GM23338 (cell line): Measurements from ENCODE around the gene FHL2.

Experiments used
- CREB1 ChIP-seq: fragments of 250-450 bp; sonication (Bioruptor Pico); IDR thresholded peaks from 2 replicates; pipeline ENCODE4 v1.5.0; 2020; ENCODE audit warnings: low read depth, mild to moderate bottlenecking, moderate library complexity
- CTCF ChIP-seq, 2 experiments: fragments of 200-600 bp in 1 of 2; sonication (generic) in 1 of 2; conservative IDR thresholded peaks; 2 replicates each; pipeline versions ENCODE4 v1.5.1 to v1.6.1; 2016 to 2017; ENCODE audit warnings: antibody characterized with exemption in 2 of 2, low read depth in 2 of 2, mild to moderate bottlenecking in 2 of 2, moderate library complexity in 1 of 2
- EZH2 ChIP-seq: fragments of 200-600 bp; sonication (generic); IDR thresholded peaks from one replicate; pipeline ENCODE4 v1.8.0; 2017; ENCODE audit warnings: antibody characterized with exemption, mild to moderate bottlenecking, low read depth; ENCODE audit not compliant: unreplicated experiment
- EZH2phosphoT487 ChIP-seq: fragments of 200-600 bp; sonication (generic); IDR thresholded peaks from one replicate; pipeline ENCODE4 v1.8.1; 2018; ENCODE audit warnings: antibody characterized with exemption; ENCODE audit not compliant: unreplicated experiment
- JUNB ChIP-seq: IDR thresholded peaks from one replicate; pipeline ENCODE4 v1.6.1; 2016; ENCODE audit warnings: antibody characterized with exemption; ENCODE audit not compliant: unreplicated experiment
- NANOG ChIP-seq: IDR thresholded peaks from 2 replicates; pipeline ENCODE4 v1.6.1; 2016; ENCODE audit warnings: antibody characterized with exemption, borderline replicate concordance
- POLR2AphosphoS5 ChIP-seq: IDR thresholded peaks from 2 replicates; pipeline ENCODE4 v1.6.1; 2016; ENCODE audit warnings: antibody characterized with exemption, low read depth
- REST ChIP-seq: IDR thresholded peaks from one replicate; pipeline ENCODE4 v1.6.1; 2018; ENCODE audit warnings: antibody characterized with exemption; ENCODE audit not compliant: unreplicated experiment
- STAT1 ChIP-seq: IDR thresholded peaks from one replicate; pipeline ENCODE4 v1.6.1; 2016; ENCODE audit warnings: antibody characterized with exemption; ENCODE audit not compliant: unreplicated experiment
- ZNF114 ChIP-seq: fragments of 250-450 bp; sonication (Bioruptor Pico); IDR thresholded peaks from 2 replicates; pipeline ENCODE4 v1.5.0; 2020; ENCODE audit warnings: mild to moderate bottlenecking, moderate library complexity
- ZNF331 ChIP-seq: fragments of 250-450 bp; sonication (Bioruptor Pico); IDR thresholded peaks from 2 replicates; pipeline ENCODE4 v1.5.0; 2020; ENCODE audit warnings: low read depth, mild to moderate bottlenecking, moderate library complexity
- ZNF462 ChIP-seq: fragments of 250-450 bp; sonication (Bioruptor Pico); IDR thresholded peaks from 2 replicates; pipeline ENCODE4 v1.5.0; 2020; ENCODE audit warnings: mild to moderate bottlenecking, moderate library complexity
- TF ChIP-seq, protein P1 (sequence below): IDR thresholded peaks from 2 replicates; pipeline ENCODE4 v1.6.1; 2016; ENCODE audit warnings: antibody characterized with exemption

DNA sequence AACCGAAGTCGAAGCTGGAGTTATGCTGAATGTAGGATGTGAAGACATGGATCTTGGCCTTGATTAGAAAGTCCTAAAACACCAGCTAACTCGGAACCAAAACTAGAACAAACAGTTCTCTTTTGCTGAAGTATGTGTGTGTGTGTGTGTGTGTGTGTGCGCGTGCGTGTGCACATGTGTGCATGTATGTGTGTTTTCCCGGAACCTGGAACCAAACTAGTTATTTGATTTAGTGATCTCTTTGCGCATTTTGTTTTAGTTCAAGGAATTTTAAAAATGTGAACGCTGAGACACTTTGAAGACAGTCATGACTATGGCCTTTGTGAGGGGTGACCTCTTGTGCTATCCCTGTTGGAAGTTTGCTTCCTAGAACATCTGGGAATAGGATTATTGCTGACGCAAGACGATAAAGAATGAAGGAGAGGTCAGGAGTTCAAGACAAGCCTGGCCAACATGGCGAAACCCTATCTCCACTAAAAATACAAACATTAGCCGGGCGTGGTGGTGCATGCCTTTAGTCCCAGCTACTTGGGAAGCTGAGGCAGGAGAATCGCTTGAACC is 23.8 kb downstream of the FHL2 start:
- no peak for TF ChIP-seq CTCF (conservative IDR thresholded peaks at IDR 0.05; ENCODE audit: low read depth in 2 of 2)
- TF ChIP-seq POLR2AphosphoS5 = no peak
- no peak for TF ChIP-seq CREB1 (CRISPR knock-in tag)
- no peak for TF ChIP-seq REST
- TF ChIP-seq JUNB = no peak
- TF ChIP-seq EZH2 = no peak
- TF ChIP-seq EZH2phosphoT487 = no peak
- TF ChIP-seq ZNF331 (CRISPR knock-in tag) = no peak
- TF ChIP-seq STAT1 = no peak
- TF ChIP-seq, protein P1, sequence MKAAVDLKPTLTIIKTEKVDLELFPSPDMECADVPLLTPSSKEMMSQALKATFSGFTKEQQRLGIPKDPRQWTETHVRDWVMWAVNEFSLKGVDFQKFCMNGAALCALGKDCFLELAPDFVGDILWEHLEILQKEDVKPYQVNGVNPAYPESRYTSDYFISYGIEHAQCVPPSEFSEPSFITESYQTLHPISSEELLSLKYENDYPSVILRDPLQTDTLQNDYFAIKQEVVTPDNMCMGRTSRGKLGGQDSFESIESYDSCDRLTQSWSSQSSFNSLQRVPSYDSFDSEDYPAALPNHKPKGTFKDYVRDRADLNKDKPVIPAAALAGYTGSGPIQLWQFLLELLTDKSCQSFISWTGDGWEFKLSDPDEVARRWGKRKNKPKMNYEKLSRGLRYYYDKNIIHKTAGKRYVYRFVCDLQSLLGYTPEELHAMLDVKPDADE = no peak
- TF ChIP-seq ZNF462 (CRISPR knock-in tag) = no peak
- no peak for TF ChIP-seq ZNF114
- no peak for TF ChIP-seq NANOG
